Dermis blood vessel endothelial cell (primary cell): Measurements from ENCODE around the gene OR2A12. TPM values are rescaled to one million over a fixed set of nuclear protein-coding genes. Genes with fewer than 3 reads are reported as not detected.
"Not testable (repeated sequence)": the region's sequence is repeated elsewhere in the genome, so short reads cannot be mapped to it uniquely, and the experiment has no call there.

Experiments
- DNase-seq: peaks from one replicate; pipeline ENCODE4 v3.0.0; 2010
- total RNA-seq: library from RNA; depleted of rRNA; stranded (reverse); fragments of >200 nt; gene quantifications from 2 replicates; pipeline ENCODE4 v1.2.3, GENCODE V29; 2014

Gene OR2A12
- not detected in 2 replicates for total RNA-seq

GRCh38 chr7:144085978-144086377, at the start of gene OR2A12:
Gene OR2A12 (plus strand): TSS chr7:144086278. CDS start chr7:144095108, 8,830 bp downstream.
- DNase-seq, result no peak

GRCh38 chr7:144036302-144036885, 49.7 kb upstream of the OR2A12 start:
- DNase-seq, result no peak

GRCh38 chr7:144037414-144038035, 48.6 kb upstream of the OR2A12 start:
- DNase-seq, result no peak

GRCh38 chr7:144038887-144039286, 47.2 kb upstream of the OR2A12 start:
- no peak for DNase-seq

GRCh38 chr7:144048648-144049047, 37.4 kb upstream of the OR2A12 start, which contains the start of gene OR2A5:
Gene OR2A5 (plus strand): TSS chr7:144048948. CDS start chr7:144050402, 1,454 bp downstream.
- DNase-seq, result no peak

- DNase-seq, result no peak
These were observed 36.6 kb upstream of the OR2A12 start for GRCh38 chr7:144049491-144049890.

GRCh38 chr7:144050093-144050492, 36.0 kb upstream of the OR2A12 start:
- DNase-seq, result no peak

- not testable (repeated sequence) for DNase-seq
These were observed 35.2 kb upstream of the OR2A12 start for GRCh38 chr7:144050884-144051283.

- DNase-seq, result no peak
These were observed 28.1 kb upstream of the OR2A12 start for GRCh38 chr7:144057954-144058353.

- no peak for DNase-seq
These were observed 22.4 kb upstream of the OR2A12 start for GRCh38 chr7:144063710-144064109.

GRCh38 chr7:144069511-144069910, 16.6 kb upstream of the OR2A12 start, which contains the start of gene OR2A25:
Gene OR2A25 (plus strand): TSS chr7:144069811. CDS start chr7:144074220, 4,409 bp downstream.
- DNase-seq, result no peak

- DNase-seq, result no peak
These were observed 16.1 kb upstream of the OR2A12 start for GRCh38 chr7:144069953-144070352.

- DNase-seq, result no peak
These were observed 11.7 kb upstream of the OR2A12 start for GRCh38 chr7:144074374-144074773.

- DNase-seq, result no peak
These were observed 652 bp downstream of the OR2A12 start for GRCh38 chr7:144086730-144087129.

GRCh38 chr7:144087230-144087629, 1.2 kb downstream of the OR2A12 start:
- no peak for DNase-seq

- no peak for DNase-seq
These were observed 4.6 kb downstream of the OR2A12 start for GRCh38 chr7:144090667-144091066.

- no peak for DNase-seq
These were observed 12.7 kb downstream of the OR2A12 start for GRCh38 chr7:144098776-144099175.

- no peak for DNase-seq
These were observed 14.5 kb downstream of the OR2A12 start for GRCh38 chr7:144100607-144101006.

GRCh38 chr7:144102041-144102440, 16.0 kb downstream of the OR2A12 start:
- no peak for DNase-seq

GRCh38 chr7:144105211-144105610, 19.1 kb downstream of the OR2A12 start:
- no peak for DNase-seq

- no peak for DNase-seq
These were observed 23.2 kb downstream of the OR2A12 start, which contains the start of gene OR2A2 for GRCh38 chr7:144109283-144109682. Gene OR2A2 (plus strand): TSS chr7:144109583. CDS start chr7:144109583, 0 bp downstream.

GRCh38 chr7:144110272-144110671, 24.2 kb downstream of the OR2A12 start:
- DNase-seq, result no peak

- DNase-seq, result no peak
These were observed 27.6 kb downstream of the OR2A12 start for GRCh38 chr7:144113651-144114050.

GRCh38 chr7:144118341-144118740, 32.3 kb downstream of the OR2A12 start:
- DNase-seq, result no peak
